DOHH2 (cell line): ENCODE data around the gene SYTL1.

Experiments used
- H3F3A ChIP-seq: fragments of 200-600 bp; sonication (generic), shearing (Covaris generic); 2 replicates; pipeline ENCODE4 v1.6.0; 2016; ENCODE audit warnings: antibody characterized with exemption, mild to moderate bottlenecking; ENCODE audit not compliant: control insufficient read depth, insufficient read depth
- H3K27ac ChIP-seq: fragments of 200-600 bp; sonication (generic); 2 replicates; pipeline ENCODE4 v1.5.1; 2014; ENCODE audit warnings: low read depth, mild to moderate bottlenecking, low read length, moderate library complexity
- H3K27me3 ChIP-seq: fragments of 200-600 bp; sonication (generic); 2 replicates; pipeline ENCODE4 v1.6.1; 2014; ENCODE audit warnings: mild to moderate bottlenecking, low read length, mixed read lengths; ENCODE audit not compliant: control insufficient read depth
- H3K36me3 ChIP-seq: fragments of 200-600 bp; sonication (generic); 2 replicates; pipeline ENCODE4 v1.6.1; 2014; ENCODE audit warnings: mild to moderate bottlenecking, low read length, moderate library complexity, mixed read lengths; ENCODE audit not compliant: control insufficient read depth
- H3K4me1 ChIP-seq: fragments of 200-600 bp; sonication (generic); 2 replicates; pipeline ENCODE4 v1.6.1; 2014; ENCODE audit warnings: mild to moderate bottlenecking, low read length, mixed read lengths; ENCODE audit not compliant: control insufficient read depth
- H3K4me2 ChIP-seq: fragments of 200-600 bp; sonication (generic); 2 replicates; pipeline ENCODE4 v1.6.0; 2014; ENCODE audit warnings: mild to moderate bottlenecking, low read length, moderate library complexity
- H3K4me3 ChIP-seq: fragments of 200-600 bp; sonication (generic); 2 replicates; pipeline ENCODE4 v1.5.1; 2014; ENCODE audit warnings: mild to moderate bottlenecking, low read length, mixed read lengths
- H3K79me2 ChIP-seq: fragments of 200-600 bp; sonication (generic); 2 replicates; pipeline ENCODE4 v1.6.1; 2014; ENCODE audit warnings: mild to moderate bottlenecking, low read length, mixed read lengths; ENCODE audit not compliant: control insufficient read depth
- H3K9me2 ChIP-seq: fragments of 200-600 bp; sonication (generic); replicated peaks from 2 replicates; pipeline ENCODE4 v1.6.1; 2014; ENCODE audit warnings: mild to moderate bottlenecking, low read length, mixed read lengths; ENCODE audit not compliant: control insufficient read depth
- H3K9me3 ChIP-seq: fragments of 200-600 bp; sonication (generic); 2 replicates; pipeline ENCODE4 v1.6.1; 2014; ENCODE audit warnings: antibody characterized with exemption, low read length, mixed read lengths; ENCODE audit not compliant: control insufficient read depth, insufficient read depth
- H4K20me1 ChIP-seq: fragments of 200-600 bp; sonication (generic); 2 replicates; pipeline ENCODE4 v1.6.0; 2014; ENCODE audit warnings: low read depth, mild to moderate bottlenecking, antibody characterized with exemption, low read length, moderate library complexity; ENCODE audit not compliant: control insufficient read depth, insufficient read depth
- EZH2phosphoT487 ChIP-seq: fragments of 200-600 bp; sonication (generic); IDR thresholded peaks from 2 replicates; pipeline ENCODE4 v1.6.1; 2017; ENCODE audit warnings: borderline replicate concordance, mild to moderate bottlenecking, antibody characterized with exemption, low read length, moderate library complexity, mixed read lengths
- TF ChIP-seq, protein P1 (sequence below): fragments of 200-600 bp; sonication (generic); IDR thresholded peaks from one replicate; pipeline ENCODE4 v1.5.1; 2014; ENCODE audit warnings: antibody characterized with exemption, mild to moderate bottlenecking, low read depth, low read length; ENCODE audit not compliant: poor library complexity, severe bottlenecking

SYTL1 gene

DNA sequence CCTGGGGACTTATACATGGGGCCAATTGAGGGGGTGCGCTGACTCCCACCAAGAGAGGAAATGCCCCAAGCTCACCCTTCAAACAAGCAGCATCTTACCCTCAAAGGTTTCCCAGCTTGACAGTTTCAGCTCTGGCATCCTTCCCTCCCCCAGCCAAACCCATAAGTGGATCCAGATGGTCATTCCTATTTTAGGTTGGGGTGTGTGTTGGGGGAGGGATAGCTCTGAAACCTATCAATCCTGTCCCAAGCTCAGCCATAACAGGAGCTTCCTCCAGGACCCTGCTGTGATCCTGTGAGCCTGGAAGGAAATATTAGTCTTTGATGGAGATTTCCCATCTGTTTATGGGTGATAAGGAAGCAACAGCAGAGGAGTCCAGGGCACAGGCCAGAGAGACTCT, 23.2 kb upstream of the SYTL1 start:
- Histone ChIP-seq H3K4me3 (no peak overlapping the region), H3K27me3 (no peaks in the 10 kb centered on the region; the same call in 1 of the 2 replicates), H3F3A (0 out of 2 replicates have a peak, but pooled peaks cover 2% of the 10 kb centered on the region), H3K27ac (no peak overlapping the region), H3K79me2 (peaks cover 15% of the 10 kb centered on the region), H3K4me2 (no peak overlapping the region), H4K20me1 (no peaks in the 10 kb centered on the region), H3K9me3 (no peaks in the 10 kb centered on the region), H3K4me1 (peaks cover 19% of the 10 kb centered on the region), H3K36me3 (peaks cover 8% of the 10 kb centered on the region), H3K9me2 (no peaks in the 10 kb centered on the region)
- no peak for TF ChIP-seq EZH2phosphoT487
- TF ChIP-seq, protein P1, sequence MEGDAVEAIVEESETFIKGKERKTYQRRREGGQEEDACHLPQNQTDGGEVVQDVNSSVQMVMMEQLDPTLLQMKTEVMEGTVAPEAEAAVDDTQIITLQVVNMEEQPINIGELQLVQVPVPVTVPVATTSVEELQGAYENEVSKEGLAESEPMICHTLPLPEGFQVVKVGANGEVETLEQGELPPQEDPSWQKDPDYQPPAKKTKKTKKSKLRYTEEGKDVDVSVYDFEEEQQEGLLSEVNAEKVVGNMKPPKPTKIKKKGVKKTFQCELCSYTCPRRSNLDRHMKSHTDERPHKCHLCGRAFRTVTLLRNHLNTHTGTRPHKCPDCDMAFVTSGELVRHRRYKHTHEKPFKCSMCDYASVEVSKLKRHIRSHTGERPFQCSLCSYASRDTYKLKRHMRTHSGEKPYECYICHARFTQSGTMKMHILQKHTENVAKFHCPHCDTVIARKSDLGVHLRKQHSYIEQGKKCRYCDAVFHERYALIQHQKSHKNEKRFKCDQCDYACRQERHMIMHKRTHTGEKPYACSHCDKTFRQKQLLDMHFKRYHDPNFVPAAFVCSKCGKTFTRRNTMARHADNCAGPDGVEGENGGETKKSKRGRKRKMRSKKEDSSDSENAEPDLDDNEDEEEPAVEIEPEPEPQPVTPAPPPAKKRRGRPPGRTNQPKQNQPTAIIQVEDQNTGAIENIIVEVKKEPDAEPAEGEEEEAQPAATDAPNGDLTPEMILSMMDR: no peak

DNA sequence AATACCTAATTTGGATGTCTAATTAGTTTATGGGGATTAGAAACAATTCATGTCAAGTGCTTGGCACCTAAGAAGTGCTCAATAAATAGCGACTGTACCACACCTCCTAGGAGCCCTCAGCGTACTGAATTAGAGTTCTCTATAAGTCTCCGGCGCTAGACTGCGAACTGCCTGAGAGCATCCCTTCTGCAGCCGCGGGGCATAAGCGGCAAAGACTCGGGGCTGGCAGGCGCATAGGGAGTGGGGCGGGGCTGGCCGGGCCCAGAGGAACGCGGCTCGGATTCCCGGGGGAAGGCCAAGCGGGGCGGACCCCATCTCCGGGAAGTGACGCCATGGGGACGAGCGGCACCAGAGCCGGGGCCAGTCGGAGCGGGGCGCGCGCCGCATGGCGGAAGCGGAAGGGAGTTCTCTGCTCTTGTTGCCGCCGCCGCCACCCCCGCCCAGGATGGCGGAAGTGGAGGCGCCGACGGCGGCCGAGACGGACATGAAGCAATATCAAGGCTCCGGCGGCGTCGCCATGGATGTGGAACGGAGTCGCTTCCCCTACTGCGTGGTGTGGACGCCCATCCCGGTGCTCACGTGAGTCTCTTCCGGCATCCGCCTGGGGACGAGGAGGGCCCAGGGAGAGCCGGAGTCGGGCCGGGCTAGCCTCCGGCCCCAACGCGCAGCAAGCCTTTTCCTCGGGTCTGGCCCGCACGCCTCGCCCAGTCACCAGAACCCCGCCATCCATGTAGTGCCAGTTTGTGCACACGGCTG, 19.8 kb upstream of the SYTL1 start, which contains the start of gene TMEM222:
Gene TMEM222, plus strand, starts transcription at position 351 of the 756 bp plus-strand sequence. Its CDS starts 35 bp downstream, at position 386.
- H3F3A ChIP-seq: no peaks in the 10 kb centered on the region
- no peaks in the 10 kb centered on the region for H4K20me1 ChIP-seq
- H3K27me3 ChIP-seq: no peaks in the 10 kb centered on the region; the same call in 1 of the 2 replicates
- peak within 1 kb of the TSS; percentile 100 for H3K4me3 ChIP-seq
- no peaks in the 10 kb centered on the region for H3K9me2 ChIP-seq
- H3K4me2 ChIP-seq: peak within 1 kb of the TSS; percentile 92
- peaks cover 49% of the 10 kb centered on the region for H3K79me2 ChIP-seq
- no peaks in the 10 kb centered on the region for H3K9me3 ChIP-seq
- peak within 1 kb of the TSS; percentile 83 for H3K27ac ChIP-seq
- TF ChIP-seq EZH2phosphoT487: no peak
- TF ChIP-seq, protein P1: no peak
- H3K36me3 ChIP-seq: peaks cover 39% of the 10 kb centered on the region
- peaks cover 20% of the 10 kb centered on the region for H3K4me1 ChIP-seq

DNA sequence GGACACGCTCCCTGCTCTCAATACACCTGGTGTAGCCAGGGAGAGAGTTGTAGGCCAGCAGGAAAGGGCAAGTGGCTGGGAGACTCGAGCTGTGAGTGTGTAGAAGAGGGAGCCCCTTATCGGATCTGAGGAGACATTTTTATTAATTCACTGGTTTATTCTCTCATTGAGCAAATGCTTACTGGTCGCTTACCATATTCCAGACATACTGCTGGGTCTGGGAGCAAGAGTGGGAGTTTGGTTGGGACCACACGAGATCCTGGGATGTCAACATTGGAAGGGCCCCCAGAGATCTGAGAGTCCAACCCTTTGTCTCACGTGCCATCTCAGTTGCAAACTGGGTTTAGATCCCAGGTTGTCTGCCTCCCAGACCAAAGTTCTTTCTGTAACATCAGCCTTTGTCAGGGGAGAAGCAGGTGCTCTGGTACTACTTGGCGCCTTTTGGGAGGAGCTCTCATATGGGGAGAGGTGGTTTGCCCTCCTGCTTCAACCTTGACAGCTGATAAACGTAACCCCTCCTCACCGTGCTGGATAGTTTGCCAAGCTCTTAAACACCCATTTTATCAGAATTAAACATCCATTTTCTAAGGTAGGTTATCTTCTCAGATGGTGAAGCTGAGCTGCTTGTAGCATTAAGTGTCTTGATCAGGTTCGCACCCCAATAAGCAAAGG, 19.1 kb upstream of the SYTL1 start:
- peaks cover 40% of the 10 kb centered on the region for H3K36me3 ChIP-seq

More for the DNA sequence above, 19.1 kb upstream of the SYTL1 start:
- no peaks in the 10 kb centered on the region; the same call in 1 of the 2 replicates for H3K27me3 ChIP-seq
- peaks cover 20% of the 10 kb centered on the region for H3K4me1 ChIP-seq
- peak overlapping the region; percentile 100 for H3K4me3 ChIP-seq
- TF ChIP-seq EZH2phosphoT487: no peak
- peak overlapping the region; percentile 83 for H3K27ac ChIP-seq
- H3K9me2 ChIP-seq: no peaks in the 10 kb centered on the region
- peak overlapping the region; percentile 92 for H3K4me2 ChIP-seq
- H3F3A ChIP-seq: no peaks in the 10 kb centered on the region
- no peaks in the 10 kb centered on the region for H3K9me3 ChIP-seq
- H4K20me1 ChIP-seq: no peaks in the 10 kb centered on the region
- peaks cover 54% of the 10 kb centered on the region for H3K79me2 ChIP-seq
